H1 (cell line): ENCODE data around the gene HSPB1. TPM values are rescaled to one million over a fixed set of nuclear protein-coding genes. Genes with fewer than 3 reads are reported as not detected.

Experiments used
- CTCF ChIA-PET: fragments of 300-600 bp; sonication (Branson Sonifier 250); formaldehyde crosslinking; loops from one replicate; lab custom pipeline; 2021; ENCODE audit not compliant: partially characterized antibody; lab: Charles Lee
- POLR2A ChIA-PET: fragments of 300-600 bp; sonication (Branson Sonifier 250); formaldehyde crosslinking; loops from one replicate; lab custom pipeline; 2021; ENCODE audit warnings: inconsistent platforms; ENCODE audit not compliant: partially characterized antibody; lab: Charles Lee
- DNase-seq, 2 experiments: peaks; one replicate each; pipeline versions ENCODE4 v3.0.0 to v3.0.0-alpha.2; 2010 to 2022; ENCODE audit warnings: low spot score in 2 of 2, low read depth in 1 of 2, mixed read lengths in 1 of 2
- FAIRE-seq: peaks from 2 replicates; lab custom pipeline; 2011; peaks lifted over from hg19 to GRCh38; lab: Jason Lieb, UNC
- H2AFZ ChIP-seq: 2 replicates; pipeline ENCODE4 v1.8.1; 2012; ENCODE audit warnings: low read length, inconsistent platforms
- H2AK5ac ChIP-seq: 2 replicates; pipeline ENCODE4 v1.6.1; 2013; ENCODE audit warnings: low read depth, low read length
- H2BK120ac ChIP-seq: replicated peaks from 2 replicates; pipeline ENCODE3; 2013; ENCODE audit warnings: low read depth, low read length, inconsistent platforms
- H2BK12ac ChIP-seq: 2 replicates; pipeline ENCODE4 v1.6.1; 2013; ENCODE audit warnings: low read depth, low read length
- H2BK15ac ChIP-seq: 2 replicates; pipeline ENCODE4 v1.6.1; 2013; ENCODE audit warnings: low read length
- H2BK20ac ChIP-seq: 2 replicates; pipeline ENCODE4 v1.6.1; 2013; ENCODE audit warnings: low read length
- H2BK5ac ChIP-seq: 2 replicates; pipeline ENCODE4 v1.6.1; 2013; ENCODE audit warnings: low read depth, low read length
- H3K14ac ChIP-seq: 2 replicates; pipeline ENCODE4 v1.6.1; 2013; ENCODE audit warnings: inconsistent platforms; ENCODE audit not compliant: insufficient read length
- H3K18ac ChIP-seq: 2 replicates; pipeline ENCODE4 v1.6.1; 2013; ENCODE audit warnings: low read length; ENCODE audit errors: extremely low read depth
- H3K23ac ChIP-seq: 2 replicates; pipeline ENCODE4 v1.6.1; 2013; ENCODE audit warnings: inconsistent platforms; ENCODE audit not compliant: insufficient read length
- H3K23me2 ChIP-seq: 2 replicates; pipeline ENCODE4 v1.6.1; 2013; ENCODE audit warnings: low read depth, low read length
- H3K27ac ChIP-seq: 2 replicates; pipeline ENCODE4 v1.6.1; 2011; ENCODE audit warnings: low read depth, low read length, inconsistent platforms
- H3K27me3 ChIP-seq, 4 experiments: replicated peaks in 1 of 4; 1 replicate in 1 of 4; 2 replicates in 3 of 4; pipeline versions ENCODE4 v1.6.1 to v1.8.1; 2011 to 2013; ENCODE audit warnings: low read length in 3 of 4, mild to moderate bottlenecking in 3 of 4, inconsistent platforms in 2 of 4, mixed read lengths in 2 of 4, moderate library complexity in 1 of 4; ENCODE audit not compliant: control insufficient read depth in 3 of 4, insufficient read depth in 3 of 4; ENCODE audit errors: extremely low read depth in 1 of 4
- H3K36me3 ChIP-seq, 4 experiments: 2 replicates each; pipeline versions ENCODE4 v1.6.1 to v1.8.1; 2011 to 2013; ENCODE audit warnings: mild to moderate bottlenecking in 4 of 4, low read length in 3 of 4, moderate library complexity in 2 of 4, control low read depth in 1 of 4, inconsistent platforms in 1 of 4; ENCODE audit not compliant: insufficient read depth in 4 of 4, control insufficient read depth in 2 of 4
- H3K4ac ChIP-seq: replicated peaks from 2 replicates; pipeline ENCODE3; 2013; ENCODE audit warnings: low read length, low read depth, mixed read lengths, inconsistent platforms; ENCODE audit not compliant: insufficient read length
- H3K4me1 ChIP-seq, 4 experiments: replicated peaks in 1 of 4; 1 replicate in 1 of 4; 2 replicates in 3 of 4; pipeline versions ENCODE4 v1.6.1 to v1.8.1; 2011 to 2013; ENCODE audit warnings: low read length in 3 of 4, inconsistent platforms in 2 of 4, mixed read lengths in 1 of 4; ENCODE audit not compliant: insufficient read depth in 4 of 4, control insufficient read depth in 3 of 4
- H3K4me2 ChIP-seq, 2 experiments: 2 replicates each; pipeline versions ENCODE4 v1.6.1 to v1.8.1; 2011 to 2013; ENCODE audit warnings: low read depth in 2 of 2, low read length in 2 of 2, control low read depth in 1 of 2, inconsistent platforms in 1 of 2, mild to moderate bottlenecking in 1 of 2; ENCODE audit not compliant: insufficient read depth in 1 of 2
- H3K4me3 ChIP-seq, 4 experiments: fragments of 200-600, 300-600 bp in 1 of 4; sonication (generic), shearing (Covaris generic), sonication (Bioruptor Twin) in 1 of 4; 2 replicates each; pipeline versions ENCODE4 v1.5.1 to v1.8.1; 2011 to 2016; ENCODE audit warnings: low read length in 4 of 4, low read depth in 3 of 4, control low read depth in 2 of 4, inconsistent platforms in 2 of 4, mild to moderate bottlenecking in 2 of 4, mixed read lengths in 1 of 4, moderate library complexity in 1 of 4; ENCODE audit not compliant: insufficient read depth in 2 of 4; ENCODE audit errors: extremely low read depth in 1 of 4
- H3K56ac ChIP-seq: replicated peaks from 2 replicates; pipeline ENCODE3; 2013; ENCODE audit warnings: low read depth, mild to moderate bottlenecking, mixed read lengths, low read length, inconsistent platforms; ENCODE audit not compliant: insufficient read length
- H3K79me1 ChIP-seq: 2 replicates; pipeline ENCODE4 v1.6.1; 2013; ENCODE audit warnings: low read depth, low read length, control low read depth
- H3K79me2 ChIP-seq, 2 experiments: 2 replicates each; pipeline versions ENCODE4 v1.6.1 to v1.8.1; 2012 to 2013; ENCODE audit warnings: low read length in 2 of 2, mild to moderate bottlenecking in 2 of 2, inconsistent platforms in 1 of 2; ENCODE audit not compliant: insufficient read depth in 2 of 2, control insufficient read depth in 1 of 2
- H3K9ac ChIP-seq, 4 experiments: replicated peaks in 1 of 4; 1 replicate in 1 of 4; 2 replicates in 3 of 4; pipeline versions ENCODE4 v1.6.1 to v1.8.1; 2011 to 2013; ENCODE audit warnings: low read depth in 3 of 4, low read length in 3 of 4, control low read depth in 2 of 4, mild to moderate bottlenecking in 2 of 4, moderate library complexity in 2 of 4, inconsistent platforms in 1 of 4; ENCODE audit errors: extremely low read depth in 1 of 4
- H3K9me3 ChIP-seq, 2 experiments: 2 replicates each; pipeline versions ENCODE4 v1.6.1 to v1.8.1; 2012 to 2013; ENCODE audit warnings: mild to moderate bottlenecking in 2 of 2, moderate library complexity in 2 of 2, control low read depth in 1 of 2, inconsistent platforms in 1 of 2, low read depth in 1 of 2, low read length in 1 of 2, mixed read lengths in 1 of 2; ENCODE audit not compliant: insufficient read depth in 2 of 2
- H4K20me1 ChIP-seq, 2 experiments: replicated peaks in 1 of 2; 2 replicates each; pipeline versions ENCODE3 to v1.8.1; 2011 to 2013; ENCODE audit warnings: inconsistent platforms in 2 of 2, low read length in 2 of 2, mild to moderate bottlenecking in 1 of 2; ENCODE audit not compliant: insufficient read depth in 2 of 2, control insufficient read depth in 1 of 2
- H4K5ac ChIP-seq: 2 replicates; pipeline ENCODE4 v1.6.1; 2013; ENCODE audit warnings: low read length, low read depth, mixed read lengths, inconsistent platforms; ENCODE audit not compliant: insufficient read length
- H4K8ac ChIP-seq: 2 replicates; pipeline ENCODE4 v1.8.0; 2013; ENCODE audit warnings: mild to moderate bottlenecking, moderate library complexity, low read length, inconsistent platforms; ENCODE audit not compliant: insufficient read depth; ENCODE audit errors: extremely low read depth
- H4K91ac ChIP-seq: replicated peaks from 2 replicates; pipeline ENCODE3; 2013; ENCODE audit warnings: low read length, mixed read lengths, inconsistent platforms; ENCODE audit not compliant: insufficient read length
- CREB1 ChIP-seq: IDR thresholded peaks from 2 replicates; pipeline ENCODE4 v1.6.1; 2012; ENCODE audit warnings: inconsistent platforms
- POLR2AphosphoS5 ChIP-seq: IDR thresholded peaks from 2 replicates; pipeline ENCODE4 v1.6.1; 2011; ENCODE audit warnings: low read depth, low read length
- POU5F1 ChIP-seq: IDR thresholded peaks from 2 replicates; pipeline ENCODE4 v1.6.1; 2011; ENCODE audit warnings: low read depth, mild to moderate bottlenecking, low read length, moderate library complexity
- TBP ChIP-seq: IDR thresholded peaks from 2 replicates; pipeline ENCODE4 v1.6.1; 2011; ENCODE audit warnings: low read depth, low read length, improper control_type of control experiment
- TEAD4 ChIP-seq: IDR thresholded peaks from 2 replicates; pipeline ENCODE4 v1.6.1; 2012; ENCODE audit warnings: low read depth, low read length, inconsistent platforms, mixed read lengths
- WGBS, 2 experiments: shearing (Covaris generic) in 1 of 2; methylation state at CpG; one replicate each; pipeline versions ENCODE4 v1.1.6 to v1.1.7; 2013 to 2015; ENCODE audit warnings: low lambda C conversion rate in 2 of 2, mixed read lengths in 2 of 2, inconsistent platforms in 1 of 2, low coverage in 1 of 2, missing lambda C conversion rate in 1 of 2; ENCODE audit not compliant: insufficient replicate concordance in 2 of 2, insufficient coverage in 1 of 2, insufficient read length in 1 of 2; ENCODE audit errors: extremely low coverage in 1 of 2, missing lambda C conversion rate in 1 of 2; 5-methylcytosine and 5-hydroxymethylcytosine counted together
- polyA plus RNA-seq, 7 experiments: library from polyadenylated mRNA; depleted of rRNA in 3 of 7; stranded (reverse) in 5 of 7; unstranded in 2 of 7; fragments of >200 nt in 5 of 7; fragments of 200-250 nt in 2 of 7; gene quantifications; 1 replicate in 5 of 7; 2 replicates in 1 of 7; 4 replicates in 1 of 7; pipeline versions ENCODE4 v1.2.1 to v1.2.3, GENCODE V29; 2011 to 2013; ENCODE audit warnings: missing spikeins in 2 of 7, mixed read lengths in 2 of 7
- total RNA-seq: library from RNA; stranded (reverse); fragmentation: NEBNext Ultra II Directional; extraction: Animal tissue kit (Norgen Biotek cat#: 25700); gene quantifications from 2 replicates; pipeline ENCODE4 v1.2.1, GENCODE V29; 2021

Gene HSPB1
- total and polyA plus RNA-seq, 2 of the 8 experiments (the other 6 are each of a cell fraction or from before 2014, with no cell fraction given), result 165 to 254 TPM

GRCh38 chr7:76261329-76261728 is 41.1 kb upstream of the HSPB1 start:
- Histone ChIP-seq H4K91ac (peak overlapping the region; percentile 42), H3K79me1 (no peaks in the 10 kb centered on the region; the same call in 1 of the 2 replicates), H3K18ac (no peak overlapping the region), H3K23ac (no peak overlapping the region), H3K36me3 (peaks cover 0 to 3% (median 0%) of the 10 kb centered on the region in 4 experiments; a peak in 2 of 8 replicates), H3K56ac (no peak overlapping the region), H2AK5ac (no peak overlapping the region), H3K4me3 (no peak overlapping the region), H3K9me3 (no peaks in the 10 kb centered on the region), H3K9ac (no peak overlapping the region), H4K5ac (no peak overlapping the region), H3K23me2 (peaks cover 4% of the 10 kb centered on the region; the same call in 1 of the 2 replicates), H2BK20ac (peak overlapping the region; percentile 15; the same call in 1 of the 2 replicates), H3K14ac (no peak overlapping the region), H3K79me2 (no peaks in the 10 kb centered on the region), H4K8ac (no peak overlapping the region), H2BK12ac (peak overlapping the region; percentile 82; the same call in 1 of the 2 replicates), H4K20me1 (no peaks in the 10 kb centered on the region), H3K27me3 (no peaks in the 10 kb centered on the region), H2BK5ac (peak overlapping the region; percentile 1; the same call in 1 of the 2 replicates), H2BK120ac (no peak overlapping the region), H3K4ac (no peak overlapping the region), H3K4me1 (peaks cover 3 to 29% (median 17%) of the 10 kb centered on the region in 4 experiments), H3K4me2 (peak overlapping the region in 1 of 2 experiments; percentile 20; a peak in 1 of 4 replicates), H2BK15ac (no peak overlapping the region)
- CTCF ChIA-PET, result interaction anchor here (0.6 to 5.7 kb wide), 19 partner anchors 10 to 395 kb away, joined by 3 to 125 read pairs (median 13); partner anchors contain the start of gene SRRM3
- DNase-seq, result no peak
- no peak for FAIRE-seq
- WGBS, 2 experiments, result 84% methylated on average over 10 of the region's 11 CpGs; no CpG with 5 or more reads in 1 of the 2 experiments
- no peak for TF ChIP-seq TEAD4
- no peak for TF ChIP-seq TBP
- TF ChIP-seq POLR2AphosphoS5, result no peak
- no peak for TF ChIP-seq CREB1
- TF ChIP-seq POU5F1, result no peak
- TF ChIP-seq, all 59 proteins: peak for 0
- H3K27ac ChIP-seq, result no peak overlapping the region
- no peak overlapping the region for H2AFZ ChIP-seq
- POLR2A ChIA-PET, result interaction anchor here (1.0 to 2.8 kb wide), 7 partner anchors 9 to 187 kb away, joined by 3 to 15 read pairs (median 3); no protein-coding TSS in a partner anchor
